ENCODE data around the gene SVIL.
"Not testable (repeated sequence)": the region's sequence is repeated elsewhere in the genome, so short reads cannot be mapped to it uniquely, and the experiment has no call there.

SVIL gene

GRCh38 chr10:29569795-29570194 is 65.0 kb downstream of the SVIL start:
- H3K27me3 ChIP-seq (ENCODE audit: insufficient read depth, low read depth): no peaks in the 10 kb centered on the region
- H3K79me2 ChIP-seq (ENCODE audit: insufficient read depth, low read depth): no peaks in the 10 kb centered on the region
- no peak overlapping the region for H3K27ac ChIP-seq
- H3K4me1 ChIP-seq (ENCODE audit: low read depth, poor library complexity, severe bottlenecking): no peaks in the 10 kb centered on the region
- no peak overlapping the region for H3K4me2 ChIP-seq
- no peaks in the 10 kb centered on the region for H3K36me3 ChIP-seq (ENCODE audit: insufficient read depth)
- no peak overlapping the region for H3K9ac ChIP-seq
- no peaks in the 10 kb centered on the region for H4K20me1 ChIP-seq (ENCODE audit: insufficient read depth)
- no peak overlapping the region for H2AFZ ChIP-seq (ENCODE audit: low read depth)
- no peak for TF ChIP-seq CTCF (conservative IDR thresholded peaks at IDR 0.05; ENCODE audit: low read depth, low read length)
- H3K4me3 ChIP-seq (IDR thresholded peaks at IDR 0.05; ENCODE audit: insufficient read depth, low read depth, low read length): no peak overlapping the region

- H2AFZ ChIP-seq (ENCODE audit: low read depth): no peak overlapping the region
Observed at GRCh38 chr10:29567003-29567402, 67.8 kb downstream of the SVIL start.

GRCh38 chr10:29566209-29566608 is 68.6 kb downstream of the SVIL start:
- H2AFZ ChIP-seq (ENCODE audit: low read depth); H3K27ac ChIP-seq; H3K4me3 ChIP-seq (IDR thresholded peaks at IDR 0.05; ENCODE audit: insufficient read depth, low read depth, low read length); H3K4me1 ChIP-seq (ENCODE audit: low read depth, poor library complexity, severe bottlenecking); H3K79me2 ChIP-seq (ENCODE audit: insufficient read depth, low read depth); H3K9ac ChIP-seq; H3K4me2 ChIP-seq; H4K20me1 ChIP-seq (ENCODE audit: insufficient read depth); H3K36me3 ChIP-seq (ENCODE audit: insufficient read depth); H3K27me3 ChIP-seq (ENCODE audit: insufficient read depth, low read depth): not testable (repeated sequence)

More at GRCh38 chr10:29567003-29567402, 67.8 kb downstream of the SVIL start:
- no peaks in the 10 kb centered on the region for H3K27me3 ChIP-seq (ENCODE audit: insufficient read depth, low read depth)
- no peak overlapping the region for H3K4me3 ChIP-seq (IDR thresholded peaks at IDR 0.05; ENCODE audit: insufficient read depth, low read depth, low read length)
- TF ChIP-seq CTCF (conservative IDR thresholded peaks at IDR 0.05; ENCODE audit: low read depth, low read length): no peak
- no peak overlapping the region for H3K9ac ChIP-seq
- H3K4me2 ChIP-seq: no peak overlapping the region
- no peaks in the 10 kb centered on the region for H3K4me1 ChIP-seq (ENCODE audit: low read depth, poor library complexity, severe bottlenecking)
- no peaks in the 10 kb centered on the region for H4K20me1 ChIP-seq (ENCODE audit: insufficient read depth)
- no peaks in the 10 kb centered on the region for H3K36me3 ChIP-seq (ENCODE audit: insufficient read depth)
- no peaks in the 10 kb centered on the region for H3K79me2 ChIP-seq (ENCODE audit: insufficient read depth, low read depth)
- H3K27ac ChIP-seq: no peak overlapping the region

- no peak overlapping the region for H3K4me3 ChIP-seq (IDR thresholded peaks at IDR 0.05; ENCODE audit: insufficient read depth, low read depth, low read length)
- no peaks in the 10 kb centered on the region for H3K27me3 ChIP-seq (ENCODE audit: insufficient read depth, low read depth)
- TF ChIP-seq CTCF (conservative IDR thresholded peaks at IDR 0.05; ENCODE audit: low read depth, low read length): no peak
- no peaks in the 10 kb centered on the region for H3K36me3 ChIP-seq (ENCODE audit: insufficient read depth)
- H2AFZ ChIP-seq (ENCODE audit: low read depth): no peak overlapping the region
- H4K20me1 ChIP-seq (ENCODE audit: insufficient read depth): no peaks in the 10 kb centered on the region
- H3K9ac ChIP-seq: no peak overlapping the region
- no peaks in the 10 kb centered on the region for H3K4me1 ChIP-seq (ENCODE audit: low read depth, poor library complexity, severe bottlenecking)
- H3K4me2 ChIP-seq: no peak overlapping the region
- no peaks in the 10 kb centered on the region for H3K79me2 ChIP-seq (ENCODE audit: insufficient read depth, low read depth)
- H3K27ac ChIP-seq: no peak overlapping the region
Observed at GRCh38 chr10:29563420-29564035, 71.2 kb downstream of the SVIL start.

- not testable (repeated sequence) for H3K9ac ChIP-seq; H3K79me2 ChIP-seq (ENCODE audit: insufficient read depth, low read depth); H3K4me3 ChIP-seq (IDR thresholded peaks at IDR 0.05; ENCODE audit: insufficient read depth, low read depth, low read length); H4K20me1 ChIP-seq (ENCODE audit: insufficient read depth); H3K4me2 ChIP-seq; H3K36me3 ChIP-seq (ENCODE audit: insufficient read depth); H2AFZ ChIP-seq (ENCODE audit: low read depth); H3K27ac ChIP-seq; H3K4me1 ChIP-seq (ENCODE audit: low read depth, poor library complexity, severe bottlenecking); H3K27me3 ChIP-seq (ENCODE audit: insufficient read depth, low read depth)
Observed at GRCh38 chr10:29563006-29563405, 71.8 kb downstream of the SVIL start.
